Sigmoid colon (tissue), 7 donors: ENCODE data around the gene SPPL3. TPM values are rescaled to one million over a fixed set of nuclear protein-coding genes. Genes with fewer than 3 reads are reported as not detected.

Experiments
- DNase-seq: peaks from one replicate; pipeline ENCODE4 v3.0.0-alpha.2; 2019
- H3K27ac ChIP-seq, 4 donors: fragments of 200-600 bp; sonication (generic); one replicate each; pipeline ENCODE4 v1.5.1; 2016 to 2019; ENCODE audit warnings: mild to moderate bottlenecking in 1 of 4
- H3K27me3 ChIP-seq, 3 donors: fragments of 200-600 bp; sonication (generic); one replicate each; pipeline ENCODE4 v1.5.1; 2019; ENCODE audit warnings: mild to moderate bottlenecking in 1 of 3
- H3K36me3 ChIP-seq, 4 donors: fragments of 200-600 bp; sonication (generic); one replicate each; pipeline ENCODE4 v1.5.1; 2016 to 2019
- H3K4me1 ChIP-seq, 4 donors: fragments of 200-600 bp; sonication (generic); one replicate each; pipeline ENCODE4 v1.5.1; 2017 to 2019
- H3K4me3 ChIP-seq, 4 donors: fragments of 200-600 bp; sonication (generic); one replicate each; pipeline ENCODE4 v1.5.1; 2017 to 2019; ENCODE audit warnings: mild to moderate bottlenecking in 2 of 4, moderate library complexity in 1 of 4
- H3K9me3 ChIP-seq, 4 donors: fragments of 200-600 bp in 3 of 4; sonication (generic) in 3 of 4; one replicate each; pipeline versions ENCODE4 v1.5.1 to v1.6.1; 2013 to 2019
- EP300 ChIP-seq, 4 donors: sonication (generic); formaldehyde crosslinking; IDR thresholded peaks; one replicate each; pipeline ENCODE4 v1.6.1; 2017; ENCODE audit warnings: antibody characterized with exemption in 4 of 4
- POLR2A ChIP-seq, 2 donors: fragments of 450-650 bp; IDR thresholded peaks; one replicate each; pipeline ENCODE4 v1.6.1; 2016; ENCODE audit warnings: antibody characterized with exemption in 2 of 2, mild to moderate bottlenecking in 2 of 2, moderate library complexity in 2 of 2
- POLR2AphosphoS5 ChIP-seq, 4 donors: sonication (generic); formaldehyde crosslinking; IDR thresholded peaks; one replicate each; pipeline ENCODE4 v1.6.1; 2017; ENCODE audit warnings: antibody characterized with exemption in 4 of 4
- WGBS, 2 donors: extraction: QIAGEN DNeasy Blood & Tissue Kit; methylation state at CpG; one replicate each; pipeline ENCODE4 v1.1.7; 2013; 5-methylcytosine and 5-hydroxymethylcytosine counted together
- intact Hi-C: fragments of 100-400 bp; cut with DNase I; formaldehyde crosslinking; loops from one replicate; pipeline ENCODE4 v1.15.1; 2023
- polyA plus RNA-seq, 3 donors: library from polyadenylated mRNA; stranded (reverse); fragments of 200-250 nt; gene quantifications; one replicate each; pipeline ENCODE4 v1.2.3, GENCODE V29; 2013
- total RNA-seq, 4 donors: library from RNA; depleted of rRNA; stranded (reverse); fragments of >200 nt; gene quantifications; one replicate each; pipeline ENCODE4 v1.1.0, GENCODE V29; 2016
- TF ChIP-seq, protein P1 (sequence below), 4 experiments: fragments of 450-650 bp in 3 of 4; fragments of 200-600 bp in 1 of 4; IDR thresholded peaks; one replicate each; pipeline ENCODE4 v1.5.1; 2016 to 2019; ENCODE audit warnings: antibody characterized with exemption in 4 of 4, mild to moderate bottlenecking in 3 of 4, moderate library complexity in 2 of 4
- donor health status: healthy with polysubstance abuse.
- donor health status: Bipolar disorder and iron deficiency.
- donor health status: healthy.

SPPL3 gene
- total and polyA plus RNA-seq, 7 donors, result 8.6 to 28.0 (median 19.3) TPM

GRCh38 chr12:120791669-120792176, 112.4 kb downstream of the SPPL3 start:
- intact Hi-C loops, result no loop called here
- Histone ChIP-seq H3K27me3 (no peaks in the 10 kb centered on the region), H3K36me3 (no peaks in the 10 kb centered on the region), H3K27ac (no peak overlapping the region), H3K4me1 (no peaks in the 10 kb centered on the region), H3K9me3 (no peaks in the 10 kb centered on the region), H3K4me3 (no peak overlapping the region)
- DNase-seq, result no peak
- no peak for TF ChIP-seq EP300 (IDR thresholded peaks at IDR 0.05)
- TF ChIP-seq POLR2AphosphoS5 (IDR thresholded peaks at IDR 0.05), result no peak
- TF ChIP-seq, protein P1, sequence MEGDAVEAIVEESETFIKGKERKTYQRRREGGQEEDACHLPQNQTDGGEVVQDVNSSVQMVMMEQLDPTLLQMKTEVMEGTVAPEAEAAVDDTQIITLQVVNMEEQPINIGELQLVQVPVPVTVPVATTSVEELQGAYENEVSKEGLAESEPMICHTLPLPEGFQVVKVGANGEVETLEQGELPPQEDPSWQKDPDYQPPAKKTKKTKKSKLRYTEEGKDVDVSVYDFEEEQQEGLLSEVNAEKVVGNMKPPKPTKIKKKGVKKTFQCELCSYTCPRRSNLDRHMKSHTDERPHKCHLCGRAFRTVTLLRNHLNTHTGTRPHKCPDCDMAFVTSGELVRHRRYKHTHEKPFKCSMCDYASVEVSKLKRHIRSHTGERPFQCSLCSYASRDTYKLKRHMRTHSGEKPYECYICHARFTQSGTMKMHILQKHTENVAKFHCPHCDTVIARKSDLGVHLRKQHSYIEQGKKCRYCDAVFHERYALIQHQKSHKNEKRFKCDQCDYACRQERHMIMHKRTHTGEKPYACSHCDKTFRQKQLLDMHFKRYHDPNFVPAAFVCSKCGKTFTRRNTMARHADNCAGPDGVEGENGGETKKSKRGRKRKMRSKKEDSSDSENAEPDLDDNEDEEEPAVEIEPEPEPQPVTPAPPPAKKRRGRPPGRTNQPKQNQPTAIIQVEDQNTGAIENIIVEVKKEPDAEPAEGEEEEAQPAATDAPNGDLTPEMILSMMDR (IDR thresholded peaks at IDR 0.05), result no peak
- TF ChIP-seq POLR2A (IDR thresholded peaks at IDR 0.05), result no peak
- WGBS, 2 donors, result 55 to 77% methylated on average over 2 of the region's 2 CpGs

- WGBS, 2 donors, result 91 to 97% methylated on average over 5 of the region's 5 CpGs
- no peaks in the 10 kb centered on the region for H3K27me3 ChIP-seq
- intact Hi-C loops, result no loop called here
- no peak overlapping the region for H3K4me3 ChIP-seq
- DNase-seq, result no peak
- H3K9me3 ChIP-seq, result no peaks in the 10 kb centered on the region
- TF ChIP-seq POLR2A (IDR thresholded peaks at IDR 0.05) (no peak), POLR2AphosphoS5 (IDR thresholded peaks at IDR 0.05) (no peak), EP300 (IDR thresholded peaks at IDR 0.05) (no peak)
- TF ChIP-seq, protein P1 (IDR thresholded peaks at IDR 0.05), result no peak
- no peaks in the 10 kb centered on the region for H3K36me3 ChIP-seq
- no peak overlapping the region for H3K27ac ChIP-seq
- H3K4me1 ChIP-seq, result no peaks in the 10 kb centered on the region
These were observed 114.0 kb downstream of the SPPL3 start for GRCh38 chr12:120790114-120790513.

GRCh38 chr12:120787889-120788288, 116.3 kb downstream of the SPPL3 start:
- Histone ChIP-seq H3K27me3 (no peaks in the 10 kb centered on the region), H3K4me1 (no peaks in the 10 kb centered on the region), H3K9me3 (no peaks in the 10 kb centered on the region), H3K4me3 (no peak overlapping the region), H3K27ac (no peak overlapping the region), H3K36me3 (peaks cover 0 to 16% (median 7%) of the 10 kb centered on the region in 4 donors)
- WGBS, 2 donors, result 93 to 95% methylated on average over 3 of the region's 3 CpGs
- TF ChIP-seq POLR2A (IDR thresholded peaks at IDR 0.05) (no peak), EP300 (IDR thresholded peaks at IDR 0.05) (no peak), POLR2AphosphoS5 (IDR thresholded peaks at IDR 0.05) (no peak)
- TF ChIP-seq, protein P1 (IDR thresholded peaks at IDR 0.05), result no peak
- no peak for DNase-seq
- intact Hi-C loops, result no loop called here

DNA sequence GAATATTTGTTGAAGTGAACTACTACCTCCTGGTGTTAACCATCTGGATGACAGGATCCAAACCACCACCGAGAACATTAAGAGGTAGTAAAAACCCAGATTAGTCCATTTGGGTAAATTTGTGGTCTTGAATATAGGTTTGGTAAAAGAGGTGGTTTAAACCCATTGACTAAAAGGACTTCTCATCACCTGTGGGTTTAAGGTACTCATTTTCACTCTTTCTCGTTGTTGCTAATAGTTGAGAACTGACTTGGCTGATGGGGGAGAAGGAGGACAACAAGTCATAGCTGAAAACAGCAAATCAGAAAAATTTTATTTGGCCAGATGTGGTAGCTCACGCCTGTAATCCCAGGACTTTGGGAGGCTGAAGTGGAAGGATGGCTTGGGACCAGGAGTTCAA, 119.4 kb downstream of the SPPL3 start:
- Histone ChIP-seq H3K4me3 (no peak overlapping the region), H3K36me3 (peaks cover 3 to 41% (median 16%) of the 10 kb centered on the region in 4 donors), H3K27ac (no peak overlapping the region), H3K4me1 (no peaks in the 10 kb centered on the region), H3K27me3 (no peaks in the 10 kb centered on the region), H3K9me3 (no peaks in the 10 kb centered on the region)
- TF ChIP-seq POLR2A (IDR thresholded peaks at IDR 0.05), result no peak
- no peak for TF ChIP-seq POLR2AphosphoS5 (IDR thresholded peaks at IDR 0.05)
- TF ChIP-seq, protein P1 (IDR thresholded peaks at IDR 0.05), result no peak
- WGBS, 2 donors, result 90 to 91% methylated on average over 3 of the region's 3 CpGs
- intact Hi-C loops, result no loop called here
- DNase-seq, result no peak

- TF ChIP-seq POLR2AphosphoS5 (IDR thresholded peaks at IDR 0.05), result no peak
- Histone ChIP-seq H3K27me3 (no peaks in the 10 kb centered on the region), H3K4me1 (no peaks in the 10 kb centered on the region), H3K9me3 (no peaks in the 10 kb centered on the region), H3K27ac (peak overlapping the region in 1 of 4 donors; percentile 44), H3K4me3 (no peak overlapping the region), H3K36me3 (peaks cover 3 to 47% (median 16%) of the 10 kb centered on the region in 4 donors)
- intact Hi-C loops, result no loop called here
- DNase-seq, result no peak
- WGBS, 2 donors, result 67 to 81% methylated on average over 6 of the region's 6 CpGs
These were observed 121.0 kb downstream of the SPPL3 start for GRCh38 chr12:120783197-120783596.
